HG02840 (cell line): ENCODE measurements around the gene SRGAP3.

Source experiments
- ATAC-seq: cut with Tn5 transposase; IDR thresholded peaks from one replicate; pipeline ENCODE4 v1.9.1; 2021; ENCODE audit warnings: mild to moderate bottlenecking, moderate library complexity, moderate number of reproducible peaks; ENCODE audit not compliant: unreplicated experiment, low FRiP score

The SRGAP3 gene

GRCh38 chr3:9254764-9255163, 5.3 kb upstream of the SRGAP3 start:
- no peak for ATAC-seq

DNA sequence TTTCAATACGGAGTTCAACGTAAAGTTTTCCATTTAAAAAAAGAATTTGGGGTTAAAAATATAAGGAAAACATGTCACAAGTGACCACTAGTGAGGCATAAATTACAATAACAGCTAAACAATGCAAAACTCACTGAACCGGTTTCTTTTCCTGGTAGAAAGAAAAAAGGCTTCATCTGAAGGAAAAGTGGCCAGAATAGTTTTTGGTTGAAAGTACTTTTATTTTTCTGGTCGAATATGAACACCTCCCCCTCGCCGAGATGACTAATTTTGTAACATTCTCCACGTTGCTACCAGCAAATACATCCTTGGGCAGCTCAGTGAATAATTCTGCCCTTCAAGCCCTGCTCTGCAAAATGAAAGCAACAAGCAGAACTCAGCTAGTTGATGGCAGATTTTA, 3.9 kb upstream of the SRGAP3 start:
- ATAC-seq = no peak

DNA sequence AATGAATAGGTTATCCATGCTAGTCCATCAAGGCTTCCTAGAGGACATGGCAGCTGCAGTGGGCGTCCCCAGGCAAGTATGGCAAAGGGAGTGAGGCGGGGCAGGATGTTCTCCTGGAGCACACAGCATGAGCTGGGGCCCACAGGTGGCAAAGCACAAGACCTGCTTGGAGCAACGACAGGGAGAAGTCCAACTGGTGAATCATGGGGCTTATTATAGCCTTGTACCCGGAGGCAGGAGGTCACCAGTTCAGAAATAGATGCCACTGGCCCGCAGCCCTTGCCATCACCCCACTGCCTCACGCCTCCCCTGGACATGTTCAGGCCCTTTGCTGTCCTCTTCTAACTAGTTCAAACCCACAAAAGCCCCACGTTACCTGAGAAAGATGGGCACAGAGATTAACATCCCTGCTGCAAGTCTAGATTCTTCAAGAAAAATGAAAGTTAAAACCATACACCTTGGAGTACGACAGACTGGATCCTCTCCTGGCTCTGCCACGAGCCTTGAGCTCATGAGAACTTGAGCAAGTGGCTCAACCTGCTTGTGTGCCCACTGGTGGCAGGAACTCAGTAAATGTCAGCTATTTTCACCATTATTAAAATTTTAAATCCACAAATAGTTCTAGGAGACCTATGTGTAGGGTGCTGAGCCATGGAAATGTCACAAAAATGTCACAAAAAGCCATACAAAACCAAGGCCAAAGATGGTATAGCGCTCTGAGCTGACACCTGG, 1.8 kb upstream of the SRGAP3 start:
- ATAC-seq = no peak

- no peak for ATAC-seq
Observed at GRCh38 chr3:9250236-9250635, 790 bp upstream of the SRGAP3 start.

- no peak for ATAC-seq
Observed at GRCh38 chr3:9248522-9249271, 749 bp downstream of the SRGAP3 start.

DNA sequence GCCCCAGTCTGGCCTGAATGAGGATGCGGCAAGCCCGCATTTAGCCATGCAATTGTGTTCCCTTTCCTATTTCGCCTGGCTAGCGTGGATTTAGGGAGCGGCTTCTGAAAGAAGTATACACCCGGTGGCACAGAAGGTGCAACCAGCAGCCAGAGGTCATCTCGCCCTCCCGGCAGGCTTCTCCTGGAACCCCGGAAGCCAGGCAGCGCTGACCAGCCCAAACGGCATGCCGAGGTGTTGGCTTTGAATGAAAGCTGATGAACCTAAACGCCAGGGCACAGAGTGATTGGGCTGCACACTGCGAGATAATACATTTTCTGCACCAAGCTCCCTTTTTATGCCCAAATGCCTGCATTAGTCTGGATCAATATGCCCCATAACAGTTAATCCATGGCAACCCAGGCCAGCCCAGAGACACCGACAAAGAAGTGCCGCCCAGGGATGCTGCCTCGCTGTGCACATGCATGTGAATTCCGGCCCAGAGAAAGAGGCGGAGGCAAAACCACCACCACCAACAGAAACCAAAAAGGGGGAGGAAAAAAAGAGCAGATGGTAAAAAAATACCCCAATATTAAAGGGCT, 1.4 kb downstream of the SRGAP3 start:
- ATAC-seq = no peak

DNA sequence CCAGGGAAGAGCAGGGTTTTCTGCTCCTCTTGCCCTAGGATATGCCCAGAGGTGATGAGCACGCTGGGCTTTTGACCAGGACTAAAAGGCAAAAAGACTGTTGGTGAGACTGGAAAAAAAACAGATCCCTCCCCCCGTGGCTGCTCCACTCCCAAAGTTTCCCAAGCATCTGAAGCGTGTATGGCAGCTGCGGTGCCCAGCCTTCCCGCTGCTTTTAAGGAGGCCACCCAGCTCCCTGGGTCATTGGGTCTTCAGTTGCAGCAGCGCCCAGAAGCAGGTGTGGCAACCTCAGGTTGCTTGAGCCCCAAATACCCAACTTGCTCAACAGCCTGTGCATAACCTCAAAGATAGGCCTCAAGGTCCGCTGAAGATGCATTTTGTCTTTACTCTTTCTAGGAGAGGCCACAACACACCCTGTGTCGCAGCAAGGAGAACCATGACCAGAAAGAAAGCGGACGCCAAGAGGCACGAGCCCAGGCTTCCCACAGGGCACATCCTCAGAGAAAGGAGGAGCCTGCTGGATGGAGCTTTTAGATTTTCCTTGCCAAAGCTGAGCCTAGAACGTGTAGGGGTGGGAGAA, 2.0 kb downstream of the SRGAP3 start:
- no peak for ATAC-seq

DNA sequence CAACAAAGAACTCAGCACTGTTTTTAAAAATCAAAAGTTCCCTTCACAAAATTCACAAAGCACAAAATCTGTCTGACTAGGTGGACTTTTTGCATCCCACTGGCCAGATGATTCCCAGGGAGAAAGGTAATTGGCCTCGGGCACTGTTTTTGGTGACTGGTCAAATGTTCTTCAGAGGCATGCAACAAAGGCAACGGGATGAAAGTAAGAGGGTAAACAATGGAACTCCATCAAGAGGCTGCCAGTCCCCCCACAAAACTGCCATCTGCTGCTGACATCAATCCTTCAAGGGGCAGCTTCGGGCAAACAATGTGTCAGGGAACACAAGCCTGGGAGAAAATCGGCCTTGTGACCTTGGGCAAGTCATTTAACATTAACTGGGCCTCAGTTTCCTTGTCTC, 3.3 kb downstream of the SRGAP3 start:
- no peak for ATAC-seq

- ATAC-seq = no peak
Observed at GRCh38 chr3:9244495-9245183, 4.8 kb downstream of the SRGAP3 start.

GRCh38 chr3:9241956-9242355, 7.5 kb downstream of the SRGAP3 start:
- ATAC-seq = no peak

- no peak for ATAC-seq
Observed at GRCh38 chr3:9239680-9240079, 9.8 kb downstream of the SRGAP3 start.

- no peak for ATAC-seq
Observed at GRCh38 chr3:9238721-9239295, 10.6 kb downstream of the SRGAP3 start.

- ATAC-seq = no peak
Observed at GRCh38 chr3:9238276-9238675, 11.2 kb downstream of the SRGAP3 start.

- ATAC-seq = no peak
Observed at GRCh38 chr3:9233814-9234600, 15.4 kb downstream of the SRGAP3 start.

DNA sequence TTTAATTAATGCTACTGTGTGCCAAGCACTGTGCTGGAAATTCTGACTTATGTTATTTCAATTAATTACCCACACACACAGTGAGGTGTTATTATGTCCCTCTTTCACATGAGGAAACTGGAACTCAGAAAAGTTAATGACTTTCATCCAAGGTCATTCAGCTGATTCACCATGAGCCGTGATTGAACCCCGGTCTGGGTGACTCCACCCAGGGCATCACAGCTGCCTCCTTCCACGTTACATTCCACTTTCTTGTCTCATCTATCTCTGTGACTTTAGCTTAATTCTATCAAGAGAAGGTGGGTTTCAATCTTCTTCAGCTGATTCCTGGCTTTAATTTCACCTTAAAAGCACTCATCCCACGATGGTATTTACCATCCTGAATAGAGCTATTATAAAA, 16.3 kb downstream of the SRGAP3 start:
- ATAC-seq = no peak

GRCh38 chr3:9231937-9232336, 17.5 kb downstream of the SRGAP3 start:
- ATAC-seq = no peak

- no peak for ATAC-seq
Observed at GRCh38 chr3:9231471-9231870, 18.0 kb downstream of the SRGAP3 start.

DNA sequence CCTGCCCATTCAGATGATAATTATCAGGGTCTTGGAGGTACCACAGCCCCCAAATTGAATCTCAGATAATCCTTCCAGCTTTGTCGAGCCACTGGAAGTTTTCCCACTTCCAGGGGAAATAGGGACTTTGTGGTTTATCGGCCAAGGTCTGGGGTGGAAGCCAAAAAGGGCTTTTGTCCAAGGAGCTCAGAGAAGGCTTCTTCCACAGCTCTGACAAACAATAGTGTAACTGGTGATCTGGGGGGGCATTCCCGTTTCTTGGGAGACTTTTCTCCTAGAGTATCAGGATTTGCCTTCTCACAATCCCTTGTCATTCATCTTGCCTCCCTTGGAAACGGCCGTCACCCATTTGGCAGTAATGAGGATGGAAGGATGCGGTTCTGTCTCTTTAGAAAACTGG, 18.4 kb downstream of the SRGAP3 start:
- no peak for ATAC-seq

- ATAC-seq = no peak
Observed at GRCh38 chr3:9230596-9230995, 18.9 kb downstream of the SRGAP3 start.

- no peak for ATAC-seq
Observed at GRCh38 chr3:9229879-9230278, 19.6 kb downstream of the SRGAP3 start.
